ENCODE measurements around the gene PAX8. TPM values are rescaled to one million over a fixed set of nuclear protein-coding genes. Genes with fewer than 3 reads are reported as not detected.

The PAX8 gene
- total and polyA plus RNA-seq, 2 of the 13 experiments (the other 11 are each of a cell fraction or from before 2014, with no cell fraction given): 1.5 to 8.8 TPM

GRCh38 chr2:113282747-113283533 is 4.2 kb upstream of the PAX8 start (continued):
- TF ChIP-seq ZNF225 (CRISPR knock-in tag; IDR thresholded peaks at IDR 0.05) (no peak), STAG1 (CRISPR knock-in tag; IDR thresholded peaks at IDR 0.05) (peak; percentile 38; the same call in 1 of the 2 replicates), ZNF558 (CRISPR knock-in tag; IDR thresholded peaks at IDR 0.05; ENCODE audit: borderline replicate concordance) (no peak), ZNF670 (CRISPR knock-in tag; IDR thresholded peaks at IDR 0.05; ENCODE audit: borderline replicate concordance) (no peak), PHB2 (IDR thresholded peaks at IDR 0.05; ENCODE audit: partially characterized antibody) (no peak), ZNF264 (CRISPR knock-in tag; IDR thresholded peaks at IDR 0.05) (0 out of 2 replicates have a peak, but pooled peaks have one; percentile 72), ZNF790 (CRISPR knock-in tag; IDR thresholded peaks at IDR 0.05; ENCODE audit: borderline replicate concordance) (no peak), ZNF460 (CRISPR knock-in tag; IDR thresholded peaks at IDR 0.05; ENCODE audit: borderline replicate concordance) (no peak), SRSF1 (optimal IDR thresholded peaks at IDR 0.05; ENCODE audit: low read depth, low read length) (peak; percentile 85), PLSCR1 (CRISPR knock-in tag; IDR thresholded peaks at IDR 0.05; ENCODE audit: borderline replicate concordance) (no peak), ZNF605 (CRISPR knock-in tag; IDR thresholded peaks at IDR 0.05) (peak; percentile 98), MAFG (CRISPR knock-in tag; IDR thresholded peaks at IDR 0.05) (no peak), CSRNP2 (CRISPR knock-in tag; conservative IDR thresholded peaks at IDR 0.05; ENCODE audit: low read depth) (no peak), ZNF576 (CRISPR knock-in tag; IDR thresholded peaks at IDR 0.05) (no peak), ZBTB3 (CRISPR knock-in tag; IDR thresholded peaks at IDR 0.05; ENCODE audit: borderline replicate concordance, low read depth) (0 out of 2 replicates have a peak, but pooled peaks have one; percentile 38), TBL1XR1 (IDR thresholded peaks at IDR 0.05; ENCODE audit: borderline replicate concordance, low read length, partially characterized antibody) (no peak), CENPT (CRISPR knock-in tag; IDR thresholded peaks at IDR 0.05; ENCODE audit: low read depth) (no peak), ASH2L (IDR thresholded peaks at IDR 0.05; ENCODE audit: insufficient read length, low read depth, low read length) (peak; percentile 95), ZKSCAN5 (CRISPR knock-in tag; IDR thresholded peaks at IDR 0.05) (no peak), E2F1 (CRISPR knock-in tag; IDR thresholded peaks at IDR 0.05) (no peak), ZMAT5 (CRISPR knock-in tag; IDR thresholded peaks at IDR 0.05; ENCODE audit: borderline replicate concordance, low read depth) (no peak), SNRNP70 (IDR thresholded peaks at IDR 0.05; ENCODE audit: low read depth, low read length) (no peak), RORA (CRISPR knock-in tag; IDR thresholded peaks at IDR 0.05) (no peak)
